ENCODE data around the gene NUAK2.

Gene NUAK2

GRCh38 chr1:205263580-205264190 lies 57.9 kb downstream of the NUAK2 start:
- DNase-seq (ENCODE audit: low read depth), result no peak
- H3K4me3 ChIP-seq (ENCODE audit: low read depth, low read length), result no peak overlapping the region

GRCh38 chr1:205262731-205263171 lies 58.8 kb downstream of the NUAK2 start:
- no peak overlapping the region for H3K4me3 ChIP-seq (ENCODE audit: low read depth, low read length)
- no peak for DNase-seq (ENCODE audit: low read depth)

- no peak for DNase-seq (ENCODE audit: low read depth)
- no peak overlapping the region for H3K4me3 ChIP-seq (ENCODE audit: low read depth, low read length)
These were observed 59.4 kb downstream of the NUAK2 start for GRCh38 chr1:205261946-205262691.

- no peak for DNase-seq (ENCODE audit: low read depth)
- no peak overlapping the region for H3K4me3 ChIP-seq (ENCODE audit: low read depth, low read length)
These were observed 60.4 kb downstream of the NUAK2 start for GRCh38 chr1:205260948-205261732.

GRCh38 chr1:205259998-205260397 lies 61.5 kb downstream of the NUAK2 start:
- H3K4me3 ChIP-seq (ENCODE audit: low read depth, low read length), result no peak overlapping the region
- DNase-seq (ENCODE audit: low read depth), result no peak

- no peak for DNase-seq (ENCODE audit: low read depth)
- no peak overlapping the region for H3K4me3 ChIP-seq (ENCODE audit: low read depth, low read length)
These were observed 62.2 kb downstream of the NUAK2 start for GRCh38 chr1:205259324-205259832.

GRCh38 chr1:205258719-205259118 lies 62.8 kb downstream of the NUAK2 start:
- no peak for DNase-seq (ENCODE audit: low read depth)
- H3K4me3 ChIP-seq (ENCODE audit: low read depth, low read length), result no peak overlapping the region

- no peak overlapping the region for H3K4me3 ChIP-seq (ENCODE audit: low read depth, low read length)
- DNase-seq (ENCODE audit: low read depth), result no peak
These were observed 63.3 kb downstream of the NUAK2 start for GRCh38 chr1:205258261-205258691.

- DNase-seq (ENCODE audit: low read depth), result no peak
- H3K4me3 ChIP-seq (ENCODE audit: low read depth, low read length), result no peak overlapping the region
These were observed 63.8 kb downstream of the NUAK2 start for GRCh38 chr1:205257735-205258134.

- no peak overlapping the region for H3K4me3 ChIP-seq (ENCODE audit: low read depth, low read length)
- DNase-seq (ENCODE audit: low read depth), result no peak
These were observed 64.5 kb downstream of the NUAK2 start for GRCh38 chr1:205256951-205257625.

- no peak for DNase-seq (ENCODE audit: low read depth)
- no peak overlapping the region for H3K4me3 ChIP-seq (ENCODE audit: low read depth, low read length)
These were observed 65.4 kb downstream of the NUAK2 start for GRCh38 chr1:205255941-205256780.

Data from skeletal muscle cell (primary cell).